GM19468 (cell line): ENCODE data around the gene NFIB.

Experiments used
- ATAC-seq: cut with Tn5 transposase; IDR thresholded peaks from one replicate; pipeline ENCODE4 v1.9.1; 2021; ENCODE audit warnings: mild to moderate bottlenecking, moderate library complexity, moderate number of reproducible peaks; ENCODE audit not compliant: unreplicated experiment; ENCODE audit errors: extremely low read depth

The NFIB gene

GRCh38 chr9:14136646-14137370, 177.1 kb downstream of the NFIB start:
- no peak for ATAC-seq

GRCh38 chr9:14136047-14136635, 177.8 kb downstream of the NFIB start:
- ATAC-seq: no peak

GRCh38 chr9:14135421-14135820, 178.5 kb downstream of the NFIB start:
- no peak for ATAC-seq

- no peak for ATAC-seq
These were observed 180.5 kb downstream of the NFIB start for GRCh38 chr9:14133394-14133793.

GRCh38 chr9:14132775-14133174, 181.2 kb downstream of the NFIB start:
- no peak for ATAC-seq

- no peak for ATAC-seq
These were observed 182.4 kb downstream of the NFIB start for GRCh38 chr9:14131356-14132088.

GRCh38 chr9:14127656-14128055, 186.3 kb downstream of the NFIB start:
- ATAC-seq: no peak

- no peak for ATAC-seq
These were observed 194.0 kb downstream of the NFIB start for GRCh38 chr9:14119694-14120514.

GRCh38 chr9:14112226-14112625, 201.7 kb downstream of the NFIB start:
- ATAC-seq: no peak

GRCh38 chr9:14111696-14112095, 202.2 kb downstream of the NFIB start:
- no peak for ATAC-seq

- no peak for ATAC-seq
These were observed 206.0 kb downstream of the NFIB start for GRCh38 chr9:14107977-14108376.

- ATAC-seq: no peak
These were observed 206.4 kb downstream of the NFIB start for GRCh38 chr9:14107495-14107894.

- no peak for ATAC-seq
These were observed 207.2 kb downstream of the NFIB start for GRCh38 chr9:14106699-14107098.

GRCh38 chr9:14104496-14104895, 209.4 kb downstream of the NFIB start:
- ATAC-seq: no peak

- ATAC-seq: no peak
These were observed 210.8 kb downstream of the NFIB start for GRCh38 chr9:14103115-14103514.

- no peak for ATAC-seq
These were observed 214.2 kb downstream of the NFIB start for GRCh38 chr9:14099737-14100136.

- no peak for ATAC-seq
These were observed 215.3 kb downstream of the NFIB start for GRCh38 chr9:14098486-14099180.

GRCh38 chr9:14097666-14098415, 216.1 kb downstream of the NFIB start:
- no peak for ATAC-seq

GRCh38 chr9:14097215-14097614, 216.7 kb downstream of the NFIB start:
- no peak for ATAC-seq
